HG03196 (cell line): ENCODE data around the gene ZNF462.
A peak's percentile ranks its signal among the peaks of the same experiment; 100 is the strongest.
"Not testable (repeated sequence)": the region's sequence is repeated elsewhere in the genome, so short reads cannot be mapped to it uniquely, and the experiment has no call there.

Experiments
- ATAC-seq: cut with Tn5 transposase; IDR thresholded peaks from one replicate; pipeline ENCODE4 v1.9.1; 2021; ENCODE audit not compliant: unreplicated experiment

Gene ZNF462

GRCh38 chr9:106958955-106959657 is 96.1 kb downstream of the ZNF462 start:
- no peak for ATAC-seq

DNA sequence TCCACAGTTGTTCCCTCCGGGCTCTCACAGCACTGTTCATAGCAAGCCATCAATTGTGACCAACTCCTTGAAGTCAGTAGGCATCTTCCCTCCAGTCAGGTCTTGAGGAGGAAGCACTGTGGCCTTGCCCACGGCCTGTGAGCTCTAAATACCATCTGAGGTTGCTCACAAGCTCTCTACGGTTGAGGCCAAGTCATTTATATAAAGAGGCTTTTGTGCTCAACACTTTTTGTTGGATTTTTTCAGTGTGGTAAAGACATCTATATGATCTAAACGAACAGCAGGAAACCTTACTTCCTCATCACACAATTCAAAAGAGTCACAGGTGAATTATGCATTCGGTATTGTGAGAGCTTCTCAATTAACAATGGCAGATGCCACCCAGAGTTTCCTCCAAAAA is 97.3 kb downstream of the ZNF462 start:
- no peak for ATAC-seq

DNA sequence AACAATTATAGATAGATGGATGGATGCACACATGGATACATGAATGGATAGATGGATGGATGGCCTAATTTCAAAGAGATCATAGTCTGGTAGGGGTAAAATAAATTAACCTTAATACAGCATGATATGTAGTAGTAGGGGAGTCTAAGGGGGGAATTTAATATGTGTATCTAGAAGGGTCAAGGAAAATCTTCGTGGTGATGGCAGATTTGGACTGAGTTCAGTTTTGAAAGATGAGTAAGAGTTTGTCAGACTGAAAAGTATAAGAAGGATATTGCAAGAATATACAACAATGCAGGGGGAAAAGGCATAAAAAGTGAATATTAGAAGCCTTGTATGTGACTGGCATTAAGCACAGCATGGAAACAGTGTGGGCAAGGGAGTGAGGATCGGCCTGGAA is 98.7 kb downstream of the ZNF462 start:
- no peak for ATAC-seq

GRCh38 chr9:106962122-106962521 is 99.2 kb downstream of the ZNF462 start:
- ATAC-seq = no peak

GRCh38 chr9:106962615-106963363 is 99.8 kb downstream of the ZNF462 start:
- no peak for ATAC-seq

DNA sequence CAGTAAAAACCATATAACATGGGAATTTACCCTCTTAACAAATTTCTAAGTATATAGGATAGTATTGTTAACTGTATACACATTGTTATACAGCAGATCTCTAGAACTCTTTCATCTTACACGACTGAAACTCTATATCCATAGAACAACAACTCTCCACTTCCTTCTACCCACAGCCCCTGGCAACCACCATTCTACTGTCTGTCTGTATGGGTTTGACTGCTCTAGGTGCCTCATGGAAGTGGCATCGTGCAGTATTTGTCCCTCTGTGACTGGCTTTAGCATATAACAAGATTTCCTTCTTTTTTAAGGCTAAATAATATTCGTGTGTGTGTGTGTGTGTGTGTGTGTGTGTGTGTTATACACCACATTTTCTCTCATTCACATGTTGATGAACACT is 100.7 kb downstream of the ZNF462 start:
- ATAC-seq = no peak

DNA sequence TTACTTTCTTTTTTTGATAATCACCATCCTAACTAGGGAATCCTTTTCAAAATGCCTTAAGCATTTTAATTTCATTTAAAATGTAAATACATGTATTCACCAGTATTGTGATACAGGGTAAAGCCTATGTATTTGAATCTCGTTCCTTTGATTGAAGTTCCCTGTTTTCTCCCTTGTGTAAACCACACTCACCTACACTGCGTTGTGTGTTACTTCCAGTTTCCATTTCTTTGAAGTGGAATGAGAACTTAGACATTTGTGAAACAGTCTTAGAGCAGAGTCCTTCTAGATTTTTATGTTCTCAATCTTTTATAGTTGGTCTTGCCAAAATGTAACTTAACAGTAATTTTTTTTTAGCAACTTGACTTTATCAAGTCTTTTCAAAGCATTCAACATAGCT is 101.4 kb downstream of the ZNF462 start:
- no peak for ATAC-seq

DNA sequence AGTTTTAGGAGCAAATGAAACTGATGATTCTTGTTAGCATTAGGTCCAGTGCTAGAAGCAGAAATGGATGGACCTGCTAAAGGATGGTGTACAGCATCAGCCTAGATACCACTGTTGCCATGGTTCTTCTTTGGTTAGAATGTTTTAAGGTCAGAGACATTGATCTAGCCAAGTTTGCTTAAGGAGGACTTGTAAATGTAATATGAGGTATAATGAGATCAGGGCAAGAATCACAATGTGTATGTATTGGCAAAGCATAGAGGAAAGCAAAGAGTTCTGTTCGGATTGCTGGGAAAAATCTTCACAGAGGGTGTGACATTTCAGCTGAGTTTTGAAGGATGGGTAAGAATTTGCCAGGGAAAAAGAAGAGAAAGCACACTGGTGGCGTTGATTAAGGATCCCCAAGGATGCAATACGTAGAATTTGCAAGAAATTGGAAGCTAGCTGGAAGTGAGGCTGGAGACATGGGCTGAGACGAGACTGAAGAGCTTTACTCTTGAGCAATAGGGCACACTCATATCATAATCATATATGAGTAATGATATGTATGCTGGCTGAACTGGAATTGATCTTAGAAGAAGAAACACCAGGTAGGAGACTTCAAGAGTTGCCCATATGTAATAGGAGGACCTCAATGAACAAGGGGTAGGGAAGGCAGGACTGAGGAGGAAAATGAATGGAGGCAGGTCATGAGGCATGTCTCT is 102.0 kb downstream of the ZNF462 start:
- no peak for ATAC-seq

DNA sequence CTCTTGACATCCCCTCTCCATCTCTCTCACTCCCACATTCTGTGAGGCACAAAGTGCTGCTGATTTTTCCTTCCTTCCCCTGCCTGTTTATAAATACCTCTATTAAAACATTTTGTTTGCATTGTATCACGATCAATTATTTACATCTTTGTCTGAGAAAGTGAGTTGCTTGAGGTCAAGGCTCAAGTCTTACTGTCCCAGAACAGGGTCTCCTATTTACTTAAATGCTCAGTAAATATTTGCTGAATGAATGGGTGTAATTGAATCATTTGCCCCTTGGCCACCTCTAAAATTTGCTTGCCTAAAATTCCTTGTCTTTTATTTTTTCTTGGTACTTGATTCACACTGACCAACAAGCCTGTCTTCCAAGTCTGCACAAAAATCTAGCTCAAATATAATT is 103.5 kb downstream of the ZNF462 start:
- ATAC-seq = no peak

DNA sequence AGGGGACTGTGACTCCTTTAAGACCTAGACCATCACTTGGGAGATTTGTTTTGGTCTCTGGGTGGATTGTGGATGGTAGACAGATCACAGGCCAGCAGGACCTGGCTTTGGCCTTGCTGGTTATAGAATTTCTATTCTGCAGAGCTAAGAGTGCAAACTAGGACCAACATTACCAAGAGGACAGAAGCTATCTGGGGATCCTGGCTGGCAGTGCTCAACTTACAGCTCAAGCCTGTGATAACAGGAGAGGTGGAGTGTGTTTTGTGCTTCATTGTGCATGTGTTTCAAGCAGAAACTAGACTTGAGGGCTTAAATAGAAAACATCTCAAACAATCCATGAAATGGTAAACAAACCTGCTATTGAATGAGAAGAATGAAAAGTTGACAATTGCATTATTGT is 106.7 kb downstream of the ZNF462 start:
- ATAC-seq = no peak

- ATAC-seq = no peak
These were observed 107.4 kb downstream of the ZNF462 start for GRCh38 chr9:106970219-106970975.

DNA sequence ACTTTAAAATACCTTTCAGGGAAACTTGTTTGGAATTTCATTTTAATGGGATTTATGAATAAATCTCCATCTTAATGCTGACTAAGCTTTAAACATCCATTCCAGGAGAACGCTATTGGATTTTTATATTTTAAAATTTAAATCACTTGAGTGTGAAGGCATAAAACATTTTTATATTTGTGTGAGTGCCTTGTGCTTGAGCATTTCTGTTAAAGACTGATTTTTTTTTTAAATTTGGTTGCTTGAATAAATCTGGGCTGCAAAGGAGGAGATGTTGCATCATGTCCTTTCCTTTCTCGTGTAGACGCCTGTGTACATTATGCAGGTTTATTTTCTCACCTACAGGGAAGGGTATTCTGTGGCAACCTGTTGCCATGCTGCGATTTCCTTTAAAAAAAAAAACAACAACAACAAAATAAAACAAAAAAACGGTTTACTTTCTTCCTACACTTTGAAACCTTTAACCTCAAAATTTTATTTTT is 108.1 kb downstream of the ZNF462 start:
- ATAC-seq = no peak

- no peak for ATAC-seq
These were observed 109.1 kb downstream of the ZNF462 start for GRCh38 chr9:106972082-106972481.

DNA sequence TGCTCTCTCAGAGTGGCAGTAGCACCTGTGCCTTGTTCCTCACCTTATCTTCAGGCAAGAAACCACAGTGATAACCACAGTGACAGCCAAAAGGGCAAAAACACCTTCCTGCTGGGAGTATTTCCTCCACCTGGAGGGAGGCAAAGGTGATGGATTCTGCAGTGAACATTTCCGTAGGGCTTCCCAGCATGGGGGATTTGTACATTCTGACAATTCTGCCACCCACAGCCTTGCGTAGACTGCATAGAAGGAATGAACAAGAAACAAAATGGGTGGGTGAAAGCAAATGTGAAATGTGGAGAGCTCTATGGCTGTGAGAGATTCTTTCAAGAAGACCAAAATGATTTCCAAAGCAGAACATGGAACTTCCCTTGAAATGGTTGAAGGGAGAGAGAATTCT is 111.4 kb downstream of the ZNF462 start:
- no peak for ATAC-seq

GRCh38 chr9:106976772-106977171 is 113.8 kb downstream of the ZNF462 start:
- no peak for ATAC-seq

- no peak for ATAC-seq
These were observed 117.7 kb downstream of the ZNF462 start for GRCh38 chr9:106980551-106981101.

GRCh38 chr9:106981396-106982287 is 118.7 kb downstream of the ZNF462 start:
- ATAC-seq = peak; percentile 78

DNA sequence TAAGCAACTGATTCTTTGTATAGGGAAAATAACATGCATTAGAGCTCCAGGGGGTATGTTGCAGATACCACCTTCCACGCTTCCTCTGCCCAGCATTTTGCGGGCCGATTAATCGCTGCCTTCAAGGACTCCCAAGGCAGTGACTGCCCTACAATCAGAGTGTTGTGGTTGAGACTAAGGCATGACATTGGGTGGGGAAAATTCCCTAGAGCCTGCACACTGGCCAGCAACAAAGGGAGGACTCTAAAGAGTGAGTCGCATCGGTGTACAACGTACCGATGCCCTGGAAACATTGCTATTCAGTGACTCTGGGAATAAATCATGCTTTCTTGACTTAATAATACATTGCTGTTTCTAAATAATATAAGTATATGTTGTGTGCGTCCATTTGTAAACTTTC is 119.7 kb downstream of the ZNF462 start:
- ATAC-seq = no peak

DNA sequence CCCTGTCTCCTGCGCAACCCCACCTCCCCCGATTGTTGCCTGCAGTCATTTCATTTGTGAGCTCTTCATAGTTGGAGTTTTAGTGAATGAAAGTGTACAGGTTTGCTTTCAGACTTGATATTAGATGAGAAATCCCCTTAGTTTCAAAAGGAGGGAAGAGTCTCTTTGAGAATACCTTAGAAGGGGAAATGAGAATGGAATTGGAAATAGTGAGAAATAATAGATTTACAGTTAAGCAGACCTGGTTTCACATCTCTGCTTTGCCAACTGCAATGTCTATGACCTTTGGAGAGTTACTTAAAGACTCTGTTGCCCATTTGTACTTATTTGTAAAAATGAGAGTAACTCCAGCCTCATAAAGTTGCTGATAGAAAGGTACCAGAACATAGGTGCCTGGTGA is 120.4 kb downstream of the ZNF462 start:
- ATAC-seq = no peak

DNA sequence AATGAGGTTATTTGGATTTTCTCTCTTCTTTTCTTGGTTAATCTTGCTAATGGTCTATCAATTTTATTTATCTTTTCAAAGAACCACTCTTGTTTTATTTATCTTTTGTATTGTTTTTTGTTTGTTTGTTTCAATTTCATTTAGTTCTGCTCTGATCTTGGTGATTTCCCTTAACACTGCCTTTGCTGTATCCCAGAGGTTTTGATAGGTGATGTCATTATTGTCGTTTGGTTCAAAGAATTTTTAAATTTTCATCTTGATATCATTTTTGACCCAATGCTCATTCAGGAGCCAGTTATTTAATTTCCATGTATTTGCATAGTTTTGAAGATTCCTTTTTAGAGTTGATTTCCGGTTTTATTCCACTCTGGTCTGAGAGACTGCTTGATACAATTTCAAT is 126.9 kb downstream of the ZNF462 start:
- not testable (repeated sequence) for ATAC-seq
